ENCODE data around the gene SCAP.

Gene SCAP

GRCh38 chr3:47404431-47404876 lies 71.3 kb downstream of the SCAP start:
- H3K4me3 ChIP-seq (ENCODE audit: low read depth, low read length): no peak overlapping the region

- no peak overlapping the region for H3K4me3 ChIP-seq (ENCODE audit: low read depth, low read length)
Measured at GRCh38 chr3:47399531-47400270, 76.0 kb downstream of the SCAP start.

GRCh38 chr3:47399016-47399415 lies 76.7 kb downstream of the SCAP start:
- no peak overlapping the region for H3K4me3 ChIP-seq (ENCODE audit: low read depth, low read length)

- H3K4me3 ChIP-seq (ENCODE audit: low read depth, low read length): no peak overlapping the region
Measured at GRCh38 chr3:47398228-47398627, 77.5 kb downstream of the SCAP start.

GRCh38 chr3:47394881-47395280 lies 80.9 kb downstream of the SCAP start:
- no peak overlapping the region for H3K4me3 ChIP-seq (ENCODE audit: low read depth, low read length)

GRCh38 chr3:47394140-47394870 lies 81.4 kb downstream of the SCAP start:
- H3K4me3 ChIP-seq (ENCODE audit: low read depth, low read length): no peak overlapping the region

GRCh38 chr3:47392933-47393332 lies 82.8 kb downstream of the SCAP start:
- no peak overlapping the region for H3K4me3 ChIP-seq (ENCODE audit: low read depth, low read length)

GRCh38 chr3:47385796-47386195 lies 89.9 kb downstream of the SCAP start:
- no peak overlapping the region for H3K4me3 ChIP-seq (ENCODE audit: low read depth, low read length)

GRCh38 chr3:47385007-47385406 lies 90.7 kb downstream of the SCAP start:
- no peak overlapping the region for H3K4me3 ChIP-seq (ENCODE audit: low read depth, low read length)

GRCh38 chr3:47384425-47384824 lies 91.3 kb downstream of the SCAP start:
- no peak overlapping the region for H3K4me3 ChIP-seq (ENCODE audit: low read depth, low read length)

- H3K4me3 ChIP-seq (ENCODE audit: low read depth, low read length): peak overlapping the region; percentile 98
Measured at GRCh38 chr3:47381317-47382157, 94.2 kb downstream of the SCAP start.

GRCh38 chr3:47380601-47381316 lies 95.0 kb downstream of the SCAP start, which contains the start of gene PTPN23:
TSS of gene PTPN23 (plus strand) at chr3:47381021. CDS start at chr3:47381097, 76 bp downstream.
- peak within 1 kb of the TSS; percentile 98 for H3K4me3 ChIP-seq (ENCODE audit: low read depth, low read length)

GRCh38 chr3:47380026-47380600 lies 95.6 kb downstream of the SCAP start:
- peak overlapping the region; percentile 98 for H3K4me3 ChIP-seq (ENCODE audit: low read depth, low read length)

GRCh38 chr3:47379411-47379899 lies 96.3 kb downstream of the SCAP start:
- no peak overlapping the region for H3K4me3 ChIP-seq (ENCODE audit: low read depth, low read length)

GRCh38 chr3:47378869-47379268 lies 96.9 kb downstream of the SCAP start:
- H3K4me3 ChIP-seq (ENCODE audit: low read depth, low read length): no peak overlapping the region

GRCh38 chr3:47377186-47377585 lies 98.6 kb downstream of the SCAP start:
- no peak overlapping the region for H3K4me3 ChIP-seq (ENCODE audit: low read depth, low read length)

GRCh38 chr3:47376393-47376792 lies 99.3 kb downstream of the SCAP start:
- no peak overlapping the region for H3K4me3 ChIP-seq (ENCODE audit: low read depth, low read length)

GRCh38 chr3:47374587-47374986 lies 101.2 kb downstream of the SCAP start:
- no peak overlapping the region for H3K4me3 ChIP-seq (ENCODE audit: low read depth, low read length)

GRCh38 chr3:47370887-47371697 lies 104.6 kb downstream of the SCAP start:
- no peak overlapping the region for H3K4me3 ChIP-seq (ENCODE audit: low read depth, low read length)
